UCSD-AML1 (cell line): ENCODE results near the gene CIPC.

Source experiments
- DNase-seq: peaks from one replicate; lab custom pipeline; 2025; ENCODE audit not compliant: unreplicated experiment; lab: John Stamatoyannopoulos, UW

The CIPC gene

GRCh38 chr14:77069551-77069950 lies 28.5 kb upstream of the CIPC start:
- DNase-seq: no peak

GRCh38 chr14:77071938-77072388 lies 26.1 kb upstream of the CIPC start:
- no peak for DNase-seq

GRCh38 chr14:77074969-77075368 lies 23.1 kb upstream of the CIPC start:
- DNase-seq: no peak

- no peak for DNase-seq
Observed at GRCh38 chr14:77076113-77076631, 21.9 kb upstream of the CIPC start.

- DNase-seq: no peak
Observed at GRCh38 chr14:77077040-77077439, 21.0 kb upstream of the CIPC start.

- no peak for DNase-seq
Observed at GRCh38 chr14:77082356-77082755, 15.7 kb upstream of the CIPC start.

- DNase-seq: no peak
Observed at GRCh38 chr14:77083082-77083481, 15.0 kb upstream of the CIPC start.

GRCh38 chr14:77084985-77085384 lies 13.1 kb upstream of the CIPC start:
- no peak for DNase-seq

- DNase-seq: no peak
Observed at GRCh38 chr14:77085538-77085937, 12.5 kb upstream of the CIPC start.

- no peak for DNase-seq
Observed at GRCh38 chr14:77086017-77086727, 11.9 kb upstream of the CIPC start.

- DNase-seq: no peak
Observed at GRCh38 chr14:77086951-77087350, 11.1 kb upstream of the CIPC start.

- no peak for DNase-seq
Observed at GRCh38 chr14:77087631-77088030, 10.4 kb upstream of the CIPC start.

GRCh38 chr14:77088219-77088618 lies 9.8 kb upstream of the CIPC start:
- no peak for DNase-seq

GRCh38 chr14:77088645-77089044 lies 9.4 kb upstream of the CIPC start:
- no peak for DNase-seq

GRCh38 chr14:77091518-77091917 lies 6.5 kb upstream of the CIPC start:
- DNase-seq: no peak

- DNase-seq: no peak
Observed at GRCh38 chr14:77092676-77093075, 5.4 kb upstream of the CIPC start.

GRCh38 chr14:77094672-77095284 lies 3.3 kb upstream of the CIPC start:
- DNase-seq: peak; percentile 66

GRCh38 chr14:77097006-77097699 lies 905 bp upstream of the CIPC start:
- DNase-seq: no peak

- DNase-seq: peak; percentile 43
Observed at GRCh38 chr14:77098529-77099353, 683 bp downstream of the CIPC start.

GRCh38 chr14:77099425-77100167 lies 1.5 kb downstream of the CIPC start:
- DNase-seq: no peak
